ENCODE measurements around the gene IER2. TPM values are rescaled to one million over a fixed set of nuclear protein-coding genes. Genes with fewer than 3 reads are reported as not detected.
"Not testable (repeated sequence)": the region's sequence is repeated elsewhere in the genome, so short reads cannot be mapped to it uniquely, and the experiment has no call there.

IER2 gene
- total and polyA plus RNA-seq, 2 donors (not counting 3 experiments of a cell fraction or from before 2014, with no cell fraction given): 60.6 to 81.6 TPM

DNA sequence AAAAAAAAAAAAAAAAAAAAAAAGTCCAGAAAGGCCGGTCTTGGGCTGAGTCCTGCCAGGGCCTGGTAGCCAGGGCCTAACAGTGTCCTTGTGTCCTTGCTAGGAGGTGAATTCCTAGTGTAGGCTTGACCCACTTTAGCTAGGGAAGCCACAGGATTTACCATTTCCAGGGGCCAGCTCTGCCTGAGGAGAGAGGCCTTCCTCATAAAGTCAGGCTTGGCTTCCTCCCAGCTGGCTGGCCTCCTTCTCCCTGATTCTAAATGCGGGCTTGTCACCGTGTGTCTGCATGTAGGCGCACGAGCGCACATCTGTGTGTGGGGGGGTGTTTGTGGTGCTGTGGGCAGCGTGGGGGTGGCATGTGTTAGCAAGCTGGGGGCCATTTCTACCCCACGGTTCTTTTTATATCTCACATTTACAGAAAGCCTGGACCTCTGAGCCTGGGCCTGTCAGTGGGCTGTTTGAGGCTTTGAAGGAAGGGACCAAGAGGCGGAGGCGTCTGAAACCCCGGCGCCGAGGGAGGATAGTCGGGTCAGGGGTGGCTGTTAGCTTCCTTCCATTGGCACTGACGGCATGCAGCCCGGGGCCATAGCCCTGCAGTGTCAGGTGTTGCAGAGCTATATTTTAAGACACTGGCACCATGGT, 31.7 kb downstream of the IER2 start:
- intact Hi-C loops (cut with micrococcal nuclease) (no loop called here), dilution Hi-C loops (cut with MboI; ENCODE audit: extremely low pct_ligation_motif_present, low sequenced_read_pairs) (no loop called here)
- DNase-seq (ENCODE audit: low read depth, low spot score) (peak; percentile 51), FAIRE-seq (no peak)
- Histone ChIP-seq H2AFZ (ENCODE audit: low read depth, low read length) (peak overlapping the region; percentile 5), H3K9me1 (replicated peaks; ENCODE audit: control insufficient read depth, extremely low read depth, insufficient read depth, low read length) (no peaks in the 10 kb centered on the region), H3K4me3 (replicated peaks in 1 of 3; ENCODE audit: insufficient read depth in 1 of 3, low read depth in 1 of 3, low read length in 3 of 3) (no peak overlapping the region), H3K36me3 (ENCODE audit: control insufficient read depth in 2 of 2, extremely low read depth in 1 of 2, insufficient read depth in 2 of 2, low read length in 2 of 2) (no peaks in the 10 kb centered on the region), H3K4me1 (ENCODE audit: control insufficient read depth, extremely low read depth, insufficient read depth, low read length) (no peaks in the 10 kb centered on the region), H3K27ac (ENCODE audit: insufficient read depth, low read depth, low read length) (no peak overlapping the region), H3K79me2 (ENCODE audit: control insufficient read depth, insufficient read depth, low read length) (no peaks in the 10 kb centered on the region), H3K9ac (replicated peaks; ENCODE audit: extremely low read depth, insufficient read depth, low read length) (no peak overlapping the region), H3K27me3 (ENCODE audit: control insufficient read depth in 2 of 2, insufficient read depth in 2 of 2, low read length in 2 of 2) (no peaks in the 10 kb centered on the region), H4K20me1 (replicated peaks; ENCODE audit: control insufficient read depth, extremely low read depth, insufficient read depth, low read length) (no peaks in the 10 kb centered on the region), H3K4me2 (ENCODE audit: insufficient read depth, low read length) (no peak overlapping the region), H3K9me3 (replicated peaks; ENCODE audit: control insufficient read depth, insufficient read depth, low read length) (no peaks in the 10 kb centered on the region)
- no TSS peak for BruUV-seq (replicated peaks)
- POLR2A ChIA-PET: interaction anchor here (0.6 to 1.8 kb wide), 5 partner anchors 26 to 1337 kb away, joined by 3 to 7 read pairs (median 5); no protein-coding TSS in a partner anchor
- no peak for TF ChIP-seq FOS (IDR thresholded peaks at IDR 0.05; ENCODE audit: borderline replicate concordance, insufficient read depth, low read length)
- TF ChIP-seq, protein P1, sequence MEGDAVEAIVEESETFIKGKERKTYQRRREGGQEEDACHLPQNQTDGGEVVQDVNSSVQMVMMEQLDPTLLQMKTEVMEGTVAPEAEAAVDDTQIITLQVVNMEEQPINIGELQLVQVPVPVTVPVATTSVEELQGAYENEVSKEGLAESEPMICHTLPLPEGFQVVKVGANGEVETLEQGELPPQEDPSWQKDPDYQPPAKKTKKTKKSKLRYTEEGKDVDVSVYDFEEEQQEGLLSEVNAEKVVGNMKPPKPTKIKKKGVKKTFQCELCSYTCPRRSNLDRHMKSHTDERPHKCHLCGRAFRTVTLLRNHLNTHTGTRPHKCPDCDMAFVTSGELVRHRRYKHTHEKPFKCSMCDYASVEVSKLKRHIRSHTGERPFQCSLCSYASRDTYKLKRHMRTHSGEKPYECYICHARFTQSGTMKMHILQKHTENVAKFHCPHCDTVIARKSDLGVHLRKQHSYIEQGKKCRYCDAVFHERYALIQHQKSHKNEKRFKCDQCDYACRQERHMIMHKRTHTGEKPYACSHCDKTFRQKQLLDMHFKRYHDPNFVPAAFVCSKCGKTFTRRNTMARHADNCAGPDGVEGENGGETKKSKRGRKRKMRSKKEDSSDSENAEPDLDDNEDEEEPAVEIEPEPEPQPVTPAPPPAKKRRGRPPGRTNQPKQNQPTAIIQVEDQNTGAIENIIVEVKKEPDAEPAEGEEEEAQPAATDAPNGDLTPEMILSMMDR (IDR thresholded peaks at IDR 0.05; ENCODE audit: extremely low read depth in 1 of 2, insufficient read depth in 1 of 2, low read depth in 1 of 2, low read length in 2 of 2): no peak
- CTCF ChIA-PET: interaction anchor here (0.5 to 1.6 kb wide), 4 partner anchors 9 to 18 kb away, joined by 3 to 5 read pairs (median 4); no protein-coding TSS in a partner anchor

DNA sequence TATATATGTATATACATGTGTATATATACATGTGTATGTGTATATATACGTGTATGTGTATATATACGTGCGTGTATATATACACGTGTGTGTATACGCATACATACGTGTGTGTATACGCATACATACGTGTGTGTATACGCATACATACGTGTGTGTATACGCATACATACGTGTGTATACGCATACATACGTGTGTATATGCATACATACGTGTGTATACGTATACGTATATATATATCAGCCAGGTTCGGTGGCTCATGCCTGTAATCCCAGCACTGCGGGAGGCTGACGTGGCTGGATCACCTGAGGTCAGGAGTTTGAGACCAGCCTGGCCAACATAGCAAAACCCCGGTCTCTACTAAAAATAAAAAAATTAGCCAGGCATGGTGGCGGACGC, 34.7 kb downstream of the IER2 start:
- H3K27ac ChIP-seq (ENCODE audit: insufficient read depth, low read depth, low read length); H3K9me3 ChIP-seq (replicated peaks; ENCODE audit: control insufficient read depth, insufficient read depth, low read length); H3K36me3 ChIP-seq (ENCODE audit: control insufficient read depth in 2 of 2, extremely low read depth in 1 of 2, insufficient read depth in 2 of 2, low read length in 2 of 2); CTCF ChIA-PET; DNase-seq (ENCODE audit: low read depth, low spot score); H2AFZ ChIP-seq (ENCODE audit: low read depth, low read length); dilution Hi-C loops (cut with MboI; ENCODE audit: extremely low pct_ligation_motif_present, low sequenced_read_pairs); H3K4me1 ChIP-seq (ENCODE audit: control insufficient read depth, extremely low read depth, insufficient read depth, low read length); POLR2A ChIA-PET; H3K9me1 ChIP-seq (replicated peaks; ENCODE audit: control insufficient read depth, extremely low read depth, insufficient read depth, low read length); H3K4me3 ChIP-seq (replicated peaks in 1 of 3; ENCODE audit: insufficient read depth in 1 of 3, low read depth in 1 of 3, low read length in 3 of 3); FAIRE-seq; H3K27me3 ChIP-seq (ENCODE audit: control insufficient read depth in 2 of 2, insufficient read depth in 2 of 2, low read length in 2 of 2); H4K20me1 ChIP-seq (replicated peaks; ENCODE audit: control insufficient read depth, extremely low read depth, insufficient read depth, low read length); intact Hi-C loops (cut with micrococcal nuclease); H3K4me2 ChIP-seq (ENCODE audit: insufficient read depth, low read length); BruUV-seq (replicated peaks); H3K9ac ChIP-seq (replicated peaks; ENCODE audit: extremely low read depth, insufficient read depth, low read length); H3K79me2 ChIP-seq (ENCODE audit: control insufficient read depth, insufficient read depth, low read length): not testable (repeated sequence)

DNA sequence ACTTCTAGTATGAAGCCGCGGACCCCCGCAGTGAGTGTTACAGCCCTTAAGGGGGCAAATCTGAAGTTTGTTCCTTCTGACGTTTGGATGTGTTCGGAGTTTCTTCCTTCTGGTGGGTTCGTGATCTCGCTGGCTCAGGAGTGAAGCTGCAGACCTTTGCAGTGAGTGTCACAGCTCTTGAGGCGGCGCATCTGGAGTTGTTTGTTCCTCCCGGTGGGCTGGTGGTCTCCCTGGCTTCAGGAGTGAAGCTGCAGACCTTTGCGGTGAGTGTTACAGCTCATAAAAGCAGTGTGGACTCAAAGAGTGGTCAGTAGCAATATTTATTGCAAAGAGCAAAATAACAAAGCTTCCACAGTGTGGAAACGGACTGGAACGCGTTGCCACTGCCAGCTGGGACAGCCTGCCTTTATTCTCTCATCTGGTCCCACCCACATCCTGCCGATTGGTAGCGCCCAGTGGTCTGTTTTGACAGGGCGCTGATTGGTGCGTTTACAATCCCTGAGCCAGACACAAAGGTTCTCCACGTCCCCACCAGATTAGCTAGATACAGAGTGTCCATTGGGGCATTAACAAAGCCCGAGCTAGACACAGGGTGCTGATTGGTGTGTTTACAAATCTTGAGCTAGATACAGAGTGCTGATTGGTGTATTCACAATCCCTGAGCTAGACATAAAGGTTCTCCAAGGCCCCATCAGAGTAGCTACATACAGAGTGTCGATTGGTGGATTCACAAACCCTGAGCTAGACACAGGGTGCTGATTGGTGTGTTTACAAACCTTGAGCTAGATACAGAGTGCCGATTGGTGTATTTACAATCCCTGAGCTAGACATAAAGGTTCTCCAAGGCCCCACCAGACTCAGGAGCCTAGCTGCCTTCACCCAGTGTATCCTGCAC, 35.8 kb downstream of the IER2 start:
- H3K36me3 ChIP-seq (ENCODE audit: control insufficient read depth in 2 of 2, extremely low read depth in 1 of 2, insufficient read depth in 2 of 2, low read length in 2 of 2); intact Hi-C loops (cut with micrococcal nuclease); H4K20me1 ChIP-seq (replicated peaks; ENCODE audit: control insufficient read depth, extremely low read depth, insufficient read depth, low read length); H3K4me1 ChIP-seq (ENCODE audit: control insufficient read depth, extremely low read depth, insufficient read depth, low read length); H2AFZ ChIP-seq (ENCODE audit: low read depth, low read length); H3K27me3 ChIP-seq (ENCODE audit: control insufficient read depth in 2 of 2, insufficient read depth in 2 of 2, low read length in 2 of 2); H3K9me3 ChIP-seq (replicated peaks; ENCODE audit: control insufficient read depth, insufficient read depth, low read length); H3K27ac ChIP-seq (ENCODE audit: insufficient read depth, low read depth, low read length); H3K9ac ChIP-seq (replicated peaks; ENCODE audit: extremely low read depth, insufficient read depth, low read length); H3K4me2 ChIP-seq (ENCODE audit: insufficient read depth, low read length); H3K4me3 ChIP-seq (replicated peaks in 1 of 3; ENCODE audit: insufficient read depth in 1 of 3, low read depth in 1 of 3, low read length in 3 of 3); DNase-seq (ENCODE audit: low read depth, low spot score); BruUV-seq (replicated peaks); H3K79me2 ChIP-seq (ENCODE audit: control insufficient read depth, insufficient read depth, low read length); FAIRE-seq; POLR2A ChIA-PET; dilution Hi-C loops (cut with MboI; ENCODE audit: extremely low pct_ligation_motif_present, low sequenced_read_pairs); H3K9me1 ChIP-seq (replicated peaks; ENCODE audit: control insufficient read depth, extremely low read depth, insufficient read depth, low read length): not testable (repeated sequence)
- CTCF ChIA-PET: interaction anchor here (0.7 to 1.4 kb wide), 3 partner anchors 8 to 208 kb away, joined by 3 to 8 read pairs (median 3); no protein-coding TSS in a partner anchor

Data from endothelial cell of umbilical vein (primary cell).